Duodenal mucosa (tissue), 2 donors: ENCODE data around the gene ADGRG1.

ENCODE experiments used
- H3K27ac ChIP-seq: one replicate; pipeline ENCODE4 v1.7.0; 2013; ENCODE audit warnings: low read depth, low read length
- H3K27me3 ChIP-seq, 2 donors: one replicate each; pipeline ENCODE4 v1.7.0; 2013; ENCODE audit warnings: low read length in 2 of 2, control low read depth in 1 of 2; ENCODE audit not compliant: insufficient read depth in 2 of 2, control insufficient read depth in 1 of 2
- H3K36me3 ChIP-seq, 2 donors: one replicate each; pipeline ENCODE4 v1.7.0; 2013; ENCODE audit warnings: low read length in 2 of 2, control low read depth in 1 of 2; ENCODE audit not compliant: insufficient read depth in 2 of 2, control insufficient read depth in 1 of 2
- H3K4me1 ChIP-seq, 2 donors: one replicate each; pipeline ENCODE4 v1.7.0; 2013; ENCODE audit warnings: low read length in 2 of 2, control low read depth in 1 of 2; ENCODE audit not compliant: insufficient read depth in 2 of 2, control insufficient read depth in 1 of 2
- H3K4me3 ChIP-seq, 2 donors: one replicate each; pipeline ENCODE4 v1.7.0; 2013; ENCODE audit warnings: low read length in 2 of 2, low read depth in 1 of 2
- H3K9ac ChIP-seq, 2 donors: one replicate each; pipeline ENCODE4 v1.7.0; 2013; ENCODE audit warnings: low read length in 2 of 2, low read depth in 1 of 2
- H3K9me3 ChIP-seq, 2 donors: one replicate each; pipeline ENCODE4 v1.7.0; 2013; ENCODE audit warnings: low read length in 2 of 2, control low read depth in 1 of 2; ENCODE audit not compliant: control insufficient read depth in 1 of 2

ADGRG1 gene

GRCh38 chr16:57628783-57629293 lies 408 bp downstream of the ADGRG1 start:
- H3K4me3 ChIP-seq: peak overlapping the region; percentile 26 to 36

GRCh38 chr16:57629516-57630406 lies 1.3 kb downstream of the ADGRG1 start:
- Histone ChIP-seq H3K4me1 (peaks cover 18 to 24% of the 10 kb centered on the region in 2 donors), H3K36me3 (peaks cover 0 to 2% of the 10 kb centered on the region in 2 donors), H3K27me3 (no peaks in the 10 kb centered on the region), H3K9ac (no peak overlapping the region), H3K9me3 (no peaks in the 10 kb centered on the region), H3K4me3 (peak overlapping the region in 1 of 2 donors; percentile 9), H3K27ac (peak overlapping the region; percentile 63)

More at GRCh38 chr16:57628783-57629293, 408 bp downstream of the ADGRG1 start:
- Histone ChIP-seq H3K4me1 (peaks cover 9 to 15% of the 10 kb centered on the region in 2 donors), H3K27ac (peak overlapping the region; percentile 63), H3K9me3 (no peaks in the 10 kb centered on the region), H3K9ac (peak overlapping the region; percentile 14 to 30), H3K36me3 (peaks cover 0 to 2% of the 10 kb centered on the region in 2 donors), H3K27me3 (no peaks in the 10 kb centered on the region)

- Histone ChIP-seq H3K36me3 (peaks cover 0 to 2% of the 10 kb centered on the region in 2 donors), H3K9ac (no peak overlapping the region), H3K4me1 (peaks cover 24 to 31% of the 10 kb centered on the region in 2 donors), H3K27ac (peak overlapping the region; percentile 39), H3K4me3 (no peak overlapping the region), H3K27me3 (no peaks in the 10 kb centered on the region), H3K9me3 (no peaks in the 10 kb centered on the region)
Measured at GRCh38 chr16:57630407-57630797, 2.0 kb downstream of the ADGRG1 start.

- Histone ChIP-seq H3K9ac (no peak overlapping the region), H3K9me3 (no peaks in the 10 kb centered on the region), H3K36me3 (peaks cover 0 to 2% of the 10 kb centered on the region in 2 donors), H3K27ac (no peak overlapping the region), H3K4me1 (peaks cover 32 to 38% of the 10 kb centered on the region in 2 donors), H3K27me3 (no peaks in the 10 kb centered on the region), H3K4me3 (no peak overlapping the region)
Measured at GRCh38 chr16:57630931-57631845, 2.8 kb downstream of the ADGRG1 start.

- H3K4me1 ChIP-seq: peaks cover 41 to 51% of the 10 kb centered on the region in 2 donors
- peaks cover 0 to 6% of the 10 kb centered on the region in 2 donors for H3K36me3 ChIP-seq
- H3K9ac ChIP-seq: no peak overlapping the region
- H3K27me3 ChIP-seq: no peaks in the 10 kb centered on the region
- H3K4me3 ChIP-seq: no peak overlapping the region
- no peaks in the 10 kb centered on the region for H3K9me3 ChIP-seq
- H3K27ac ChIP-seq: no peak overlapping the region
Measured at GRCh38 chr16:57632568-57632967, 4.1 kb downstream of the ADGRG1 start.

GRCh38 chr16:57633383-57634064 lies 5.1 kb downstream of the ADGRG1 start:
- Histone ChIP-seq H3K27ac (no peak overlapping the region), H3K4me1 (peaks cover 43 to 53% of the 10 kb centered on the region in 2 donors), H3K4me3 (no peak overlapping the region), H3K36me3 (peaks cover 0 to 6% of the 10 kb centered on the region in 2 donors), H3K27me3 (no peaks in the 10 kb centered on the region), H3K9ac (no peak overlapping the region), H3K9me3 (no peaks in the 10 kb centered on the region)

GRCh38 chr16:57634171-57634570 lies 5.7 kb downstream of the ADGRG1 start:
- Histone ChIP-seq H3K9me3 (no peaks in the 10 kb centered on the region), H3K27ac (no peak overlapping the region), H3K4me1 (peaks cover 41 to 49% of the 10 kb centered on the region in 2 donors), H3K4me3 (no peak overlapping the region), H3K9ac (no peak overlapping the region), H3K36me3 (peaks cover 0 to 6% of the 10 kb centered on the region in 2 donors), H3K27me3 (no peaks in the 10 kb centered on the region)

- Histone ChIP-seq H3K27ac (peak overlapping the region; percentile 57), H3K9ac (peak overlapping the region; percentile 22 to 56), H3K4me1 (peaks cover 41 to 49% of the 10 kb centered on the region in 2 donors), H3K9me3 (no peaks in the 10 kb centered on the region), H3K36me3 (peaks cover 0 to 6% of the 10 kb centered on the region in 2 donors), H3K27me3 (no peaks in the 10 kb centered on the region), H3K4me3 (peak overlapping the region; percentile 45 to 53)
Measured at GRCh38 chr16:57635266-57636097, 7.1 kb downstream of the ADGRG1 start.

GRCh38 chr16:57636184-57636583 lies 7.8 kb downstream of the ADGRG1 start:
- H3K9ac ChIP-seq: peak overlapping the region in 1 of 2 donors; percentile 9
- H3K27ac ChIP-seq: no peak overlapping the region
- H3K9me3 ChIP-seq: no peaks in the 10 kb centered on the region
- H3K4me3 ChIP-seq: no peak overlapping the region
- peaks cover 0 to 6% of the 10 kb centered on the region in 2 donors for H3K36me3 ChIP-seq
- H3K4me1 ChIP-seq: peaks cover 41 to 49% of the 10 kb centered on the region in 2 donors
- H3K27me3 ChIP-seq: no peaks in the 10 kb centered on the region
